ENCODE results near the gene TRIM8.

TRIM8 gene

GRCh38 chr10:102644066-102644645 lies at the start of gene TRIM8:
TRIM8 (plus strand) TSS chr10:102644479; CDS start chr10:102644618, 139 bp downstream.
- DNase-seq (ENCODE audit: low spot score): no peak

GRCh38 chr10:102595293-102595692 lies 49.0 kb upstream of the TRIM8 start:
- no peak for DNase-seq (ENCODE audit: low spot score)

DNA sequence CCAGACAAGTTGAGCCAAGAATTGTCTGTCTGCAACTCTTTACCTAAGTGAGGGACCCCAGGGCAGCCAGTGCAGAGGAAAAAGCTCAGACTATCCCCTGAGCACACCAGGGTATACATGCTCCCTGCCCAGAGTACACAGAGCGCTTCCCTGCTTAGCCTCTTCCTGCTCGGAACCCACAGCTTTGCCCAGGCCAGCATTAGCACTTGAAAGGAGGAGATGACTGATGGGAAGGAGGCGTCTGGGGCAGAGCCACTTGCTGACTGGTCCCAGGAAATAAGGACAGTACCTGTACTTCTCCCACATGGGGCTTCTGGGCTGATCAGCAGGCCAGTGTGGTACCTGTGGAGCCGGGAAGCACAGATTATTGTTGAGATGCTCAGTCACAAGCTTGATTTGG lies 48.4 kb upstream of the TRIM8 start:
- no peak for DNase-seq (ENCODE audit: low spot score)

DNA sequence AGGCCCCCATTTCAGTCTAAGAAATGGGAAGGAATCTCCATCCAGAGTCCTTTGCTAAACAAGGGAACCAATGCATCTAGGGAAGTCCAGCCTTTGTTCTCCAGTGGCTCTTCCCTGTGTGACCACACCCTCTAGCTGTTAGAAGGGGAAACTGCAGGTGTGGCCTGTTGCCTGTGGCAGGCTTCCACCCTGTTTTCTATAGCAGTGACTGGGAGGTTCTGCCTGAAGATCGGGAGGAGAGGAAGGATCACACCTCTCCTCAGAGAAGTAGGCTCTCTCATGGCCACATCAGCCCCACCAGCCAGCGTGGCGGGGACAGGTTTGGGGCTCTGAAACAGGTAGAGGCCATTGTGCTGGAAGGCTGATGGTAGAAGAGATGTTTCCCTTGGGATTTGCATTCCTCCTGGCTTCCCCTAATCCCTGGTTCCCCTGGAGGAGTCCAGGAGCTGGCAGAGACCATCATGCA lies 47.7 kb upstream of the TRIM8 start:
- DNase-seq (ENCODE audit: low spot score): peak; percentile 56

DNA sequence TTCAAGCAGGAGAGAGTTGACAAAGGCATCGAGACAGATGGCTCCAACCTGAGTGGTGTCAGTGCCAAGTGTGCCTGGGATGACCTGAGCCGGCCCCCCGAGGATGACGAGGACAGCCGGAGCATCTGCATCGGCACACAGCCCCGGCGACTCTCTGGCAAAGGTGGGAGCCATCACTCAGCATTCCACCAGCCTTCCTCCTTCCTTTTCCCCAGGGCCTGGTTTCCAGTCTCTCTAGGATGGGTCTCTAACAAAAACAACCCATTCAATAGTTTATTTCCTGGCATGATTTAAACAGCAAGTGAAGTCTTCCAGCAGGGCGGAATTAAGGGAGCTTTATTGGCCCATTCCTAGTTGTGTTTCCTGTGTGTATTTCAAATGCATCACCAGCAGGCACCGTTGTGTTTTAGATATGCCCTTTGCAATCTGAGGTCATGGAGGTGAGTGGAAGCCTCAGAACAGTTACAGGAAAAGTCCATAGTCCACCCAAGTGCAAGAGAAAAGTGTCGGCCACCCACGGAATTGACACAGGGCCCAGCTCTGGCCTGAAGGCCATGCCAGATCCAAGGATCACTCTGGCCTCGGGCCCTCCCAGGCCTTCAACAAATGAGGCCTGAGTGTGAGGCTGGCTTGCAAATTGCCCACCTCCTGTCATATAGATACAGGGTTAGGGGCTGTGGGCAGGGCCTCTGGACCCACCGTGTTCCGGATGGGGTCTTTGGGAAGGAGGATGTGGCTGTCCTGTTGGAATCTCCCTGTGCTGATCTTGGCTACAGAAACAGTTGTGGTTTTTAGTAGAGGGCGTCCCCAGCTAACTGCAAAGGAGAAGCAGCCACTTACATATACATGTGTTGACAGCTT lies 46.9 kb upstream of the TRIM8 start:
- no peak for DNase-seq (ENCODE audit: low spot score)

DNA sequence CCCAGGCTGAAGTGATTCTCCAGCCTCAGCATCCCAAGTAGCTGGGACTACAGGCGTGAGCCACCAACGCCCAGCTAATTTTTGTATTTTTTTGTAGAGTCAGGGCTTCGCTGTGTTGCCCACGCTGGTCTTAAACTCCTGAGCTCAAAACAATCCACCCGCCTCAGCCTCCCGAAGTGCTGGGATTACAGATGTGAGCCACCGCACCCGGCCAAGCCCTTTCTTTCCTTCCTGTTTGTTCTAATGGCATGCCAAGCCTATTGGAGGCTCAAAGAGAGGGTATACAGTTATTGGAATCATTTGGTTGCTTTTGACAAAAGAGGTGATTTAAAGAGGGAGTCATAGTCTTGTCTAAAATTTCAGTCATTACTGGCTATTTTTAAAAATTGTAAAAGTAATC lies 46.0 kb upstream of the TRIM8 start:
- DNase-seq (ENCODE audit: low spot score): no peak

DNA sequence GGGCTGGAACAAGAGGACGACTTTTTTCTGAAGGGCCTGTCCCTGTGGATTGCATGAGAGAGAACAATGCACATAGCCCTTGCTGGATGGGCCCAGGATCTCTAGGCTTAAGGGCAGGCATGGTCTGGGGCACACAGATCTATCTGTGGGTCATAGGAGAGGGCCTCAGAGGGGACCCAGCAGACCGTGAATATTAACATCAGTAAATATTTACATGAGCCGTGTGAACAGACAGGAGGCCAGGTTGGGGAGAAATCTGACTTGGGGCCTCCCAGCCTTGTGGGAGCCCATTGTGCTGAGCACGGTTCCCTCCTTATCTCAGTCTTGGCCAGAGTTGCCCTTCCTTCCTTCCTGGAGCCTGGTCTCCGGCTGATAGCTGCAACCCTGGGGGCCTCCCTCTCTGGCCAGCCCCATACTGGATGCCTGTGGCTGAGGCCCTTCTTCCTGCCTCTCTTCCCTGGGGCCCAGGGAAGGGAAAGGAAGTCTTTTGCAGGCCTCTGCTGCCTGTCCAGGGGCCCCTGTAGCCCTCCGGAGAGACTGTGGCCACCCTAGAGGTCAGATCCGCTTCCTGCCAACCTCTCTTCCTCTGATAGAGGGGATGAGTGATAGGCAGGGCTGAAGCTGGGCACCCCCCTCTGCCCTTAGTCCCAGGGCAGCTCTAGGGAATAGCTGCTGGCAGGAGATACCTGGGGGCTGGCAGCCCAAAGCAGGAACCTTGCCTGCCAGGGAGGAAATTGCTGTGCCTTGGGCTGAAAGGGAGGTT lies 44.5 kb upstream of the TRIM8 start:
- DNase-seq (ENCODE audit: low spot score): no peak

GRCh38 chr10:102600816-102601215 lies 43.5 kb upstream of the TRIM8 start:
- DNase-seq (ENCODE audit: low spot score): no peak

- no peak for DNase-seq (ENCODE audit: low spot score)
These were observed 42.6 kb upstream of the TRIM8 start for GRCh38 chr10:102601639-102602038.

- DNase-seq (ENCODE audit: low spot score): no peak
These were observed 41.8 kb upstream of the TRIM8 start for GRCh38 chr10:102602272-102603045.

- no peak for DNase-seq (ENCODE audit: low spot score)
These were observed 40.3 kb upstream of the TRIM8 start for GRCh38 chr10:102603946-102604345.

GRCh38 chr10:102604439-102604841 lies 39.8 kb upstream of the TRIM8 start:
- DNase-seq (ENCODE audit: low spot score): peak; percentile 30

DNA sequence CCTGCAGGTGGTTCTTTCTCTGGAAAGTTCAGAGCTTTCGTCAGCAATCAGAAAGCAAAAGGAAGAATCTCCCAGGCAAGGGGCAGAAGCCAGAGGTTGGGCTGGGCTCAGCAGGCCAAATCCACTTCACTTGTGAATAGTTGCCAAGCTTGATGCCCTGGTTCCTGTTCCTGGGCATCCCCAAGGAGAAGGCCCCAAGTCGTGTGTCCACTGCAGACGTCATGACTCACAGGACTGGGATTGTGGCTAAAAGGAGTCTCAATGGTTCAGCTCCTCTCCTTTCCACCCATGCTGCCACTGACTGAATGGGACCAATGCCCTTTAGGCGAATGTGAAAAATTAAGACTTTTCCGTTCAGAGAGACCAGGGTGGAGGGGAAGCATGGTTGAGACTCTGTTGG lies 38.6 kb upstream of the TRIM8 start:
- no peak for DNase-seq (ENCODE audit: low spot score)

GRCh38 chr10:102608487-102608886 lies 35.8 kb upstream of the TRIM8 start:
- DNase-seq (ENCODE audit: low spot score): no peak

DNA sequence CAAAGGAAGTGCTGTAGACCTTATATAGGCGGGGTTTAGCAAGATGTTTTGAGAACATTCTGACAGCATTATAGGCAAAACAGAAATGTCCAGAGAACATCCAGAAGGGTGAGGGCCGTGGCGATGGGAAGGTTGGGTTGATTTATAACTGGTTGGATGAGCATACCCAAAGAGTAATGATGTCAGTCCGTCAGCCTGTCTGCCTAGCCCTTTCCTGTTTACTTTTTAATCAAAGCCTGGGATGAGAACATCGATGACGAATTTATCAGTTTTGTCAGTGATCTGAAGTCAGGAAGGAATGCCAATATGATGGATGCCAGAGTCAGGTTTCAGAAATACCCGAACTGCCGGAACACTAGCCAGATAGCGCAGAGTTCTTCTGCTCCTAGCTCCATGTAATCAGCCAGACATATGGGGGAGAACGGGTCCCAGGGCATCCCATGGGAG lies 33.8 kb upstream of the TRIM8 start:
- DNase-seq (ENCODE audit: low spot score): no peak

DNA sequence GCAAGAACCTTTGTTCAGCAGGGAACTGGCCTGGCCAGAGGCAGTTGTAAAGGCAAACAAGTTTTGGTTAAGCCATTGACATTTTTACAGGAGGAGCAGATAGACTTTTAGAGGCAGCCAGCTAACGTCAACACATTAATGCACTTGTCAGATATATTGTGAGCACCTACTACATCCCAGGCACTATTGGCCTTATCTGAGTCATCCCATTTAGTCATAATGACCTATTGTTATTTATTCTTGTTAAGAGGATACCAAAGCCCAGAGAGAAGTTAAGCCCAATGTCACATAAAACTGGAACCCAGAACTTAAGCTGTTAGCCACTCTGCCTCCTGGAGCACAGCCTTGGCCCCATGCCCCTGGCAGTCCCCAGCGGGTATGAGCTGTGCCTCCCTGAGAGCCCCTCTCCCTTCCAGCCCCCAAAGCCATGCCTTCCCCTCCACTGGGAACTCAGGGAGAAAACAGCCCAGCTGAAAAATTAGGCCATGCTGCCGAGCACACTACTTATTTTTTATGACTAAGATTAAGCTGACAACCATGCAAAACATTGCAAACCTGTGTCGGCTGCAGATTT lies 32.7 kb upstream of the TRIM8 start:
- DNase-seq (ENCODE audit: low spot score): no peak

GRCh38 chr10:102612964-102613275 lies 31.4 kb upstream of the TRIM8 start:
- no peak for DNase-seq (ENCODE audit: low spot score)

DNA sequence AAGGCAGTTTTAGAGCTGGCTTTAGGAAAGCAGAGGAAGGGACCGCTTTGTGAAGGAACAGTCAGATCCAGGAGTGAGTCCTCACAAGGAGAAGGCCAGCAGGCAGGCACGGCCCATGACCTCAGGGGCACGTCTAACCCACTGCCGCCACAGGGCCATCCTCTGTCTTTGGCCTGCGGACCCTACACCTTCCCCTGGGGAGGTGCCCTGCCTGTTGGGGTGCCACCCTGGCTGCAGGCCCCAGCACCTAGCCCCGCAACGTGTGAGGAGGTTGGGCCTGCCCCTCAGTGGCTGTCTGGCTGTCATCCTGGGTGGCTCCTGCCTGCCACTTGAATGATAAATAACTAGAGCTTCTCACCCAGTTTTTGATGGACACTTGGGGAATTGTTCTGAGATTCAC lies 31.0 kb upstream of the TRIM8 start:
- DNase-seq (ENCODE audit: low spot score): no peak

GRCh38 chr10:102613785-102614184 lies 30.5 kb upstream of the TRIM8 start:
- DNase-seq (ENCODE audit: low spot score): no peak

DNA sequence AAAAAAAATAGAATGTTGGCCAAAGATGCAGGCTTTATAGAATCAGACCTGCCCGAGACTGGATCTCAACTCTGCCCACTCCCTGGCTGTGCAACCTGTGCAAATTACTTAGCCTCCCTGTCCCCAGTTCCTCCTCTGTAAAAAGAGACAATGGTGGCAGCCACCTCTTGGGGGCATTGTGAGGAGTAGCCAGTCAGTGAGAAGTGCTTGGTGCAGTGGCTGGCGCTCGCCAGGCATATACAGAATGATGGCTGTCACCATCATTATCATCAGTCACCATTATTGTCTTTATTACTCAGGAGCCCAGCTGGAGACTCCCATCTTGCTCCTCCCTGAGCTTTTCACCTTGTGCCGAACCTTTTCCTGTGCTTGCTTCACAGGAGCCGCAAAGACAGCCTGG lies 29.4 kb upstream of the TRIM8 start:
- DNase-seq (ENCODE audit: low spot score): no peak

DNA sequence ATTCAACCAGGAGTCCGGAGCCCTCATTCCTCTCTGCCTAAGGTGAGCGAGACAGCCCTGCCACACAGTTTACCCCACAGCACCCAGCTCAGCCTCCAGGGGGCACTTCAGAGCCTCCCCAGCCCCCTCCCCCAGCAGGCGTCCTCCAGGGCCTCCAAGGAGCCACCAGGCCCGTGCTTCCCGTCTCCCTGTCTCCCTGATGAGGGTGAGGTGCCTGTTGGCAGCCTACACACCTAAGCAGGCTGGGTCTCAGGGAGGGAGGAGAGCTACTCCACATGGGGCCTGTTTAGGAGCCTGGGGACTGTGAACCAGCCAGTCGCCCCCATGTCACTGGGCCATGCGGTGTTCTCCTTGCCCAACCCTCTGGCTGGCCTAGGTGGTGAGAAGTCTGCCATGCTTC lies 28.9 kb upstream of the TRIM8 start:
- DNase-seq (ENCODE audit: low spot score): no peak

Data from COLO829 (cell line).